Breast epithelium (tissue), 3 donors: ENCODE measurements around the gene RXRB.

Source experiments
- POLR2A ChIP-seq: fragments of 450-650 bp; IDR thresholded peaks from one replicate; pipeline ENCODE4 v1.6.1; 2016; ENCODE audit warnings: antibody characterized with exemption, mild to moderate bottlenecking, moderate library complexity
- POLR2AphosphoS5 ChIP-seq, 3 donors: sonication (generic); formaldehyde crosslinking; IDR thresholded peaks; one replicate each; pipeline ENCODE4 v1.6.1; 2017; ENCODE audit warnings: antibody characterized with exemption in 3 of 3
- TF ChIP-seq, protein P1 (sequence below), 3 donors: fragments of 450-650 bp; IDR thresholded peaks; one replicate each; pipeline ENCODE4 v1.5.1; 2016 to 2017; ENCODE audit warnings: antibody characterized with exemption in 3 of 3, mild to moderate bottlenecking in 3 of 3, moderate library complexity in 3 of 3

DNA sequence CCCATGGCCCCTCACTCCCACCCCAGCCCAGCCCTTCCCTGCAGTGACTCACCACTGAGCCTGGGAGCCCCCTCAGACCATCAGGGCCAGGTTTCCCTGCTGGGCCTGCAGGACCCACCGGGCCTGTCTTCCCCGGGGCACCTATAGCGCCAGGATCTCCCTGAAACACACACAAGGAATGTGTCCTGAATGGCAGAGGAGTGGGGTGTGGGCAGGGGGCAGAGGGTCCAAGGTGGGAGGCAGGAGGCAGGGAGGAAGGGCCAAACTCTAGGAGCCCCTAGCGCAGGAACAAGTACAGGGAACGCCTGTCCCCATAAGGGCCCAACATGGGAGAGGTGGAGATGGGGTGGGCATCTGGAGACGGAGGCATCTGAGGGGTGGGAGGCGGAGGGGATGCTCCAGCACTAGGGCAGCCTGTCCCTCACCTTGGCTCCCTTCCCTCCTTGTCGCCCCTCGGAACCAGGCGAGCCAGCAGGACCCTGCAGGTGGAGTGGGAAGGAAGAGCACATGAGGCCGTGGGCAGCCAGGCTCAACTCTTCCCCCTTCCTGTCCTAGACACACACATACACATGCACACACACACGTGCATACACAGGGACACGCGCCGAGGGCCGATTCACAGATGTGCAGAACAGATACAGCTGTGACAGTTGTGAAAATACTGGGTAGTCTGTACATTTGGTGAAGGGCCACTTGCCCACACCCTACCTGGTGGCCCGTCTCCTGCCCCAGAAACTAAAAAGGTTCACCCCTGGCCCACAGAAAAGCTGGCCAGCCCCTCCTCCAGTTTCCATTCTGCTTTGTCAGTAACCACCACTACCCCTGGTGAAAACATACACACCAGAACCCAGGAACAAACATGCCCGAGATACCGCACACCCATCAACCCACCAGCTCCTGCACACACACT lies 32.8 kb downstream of the RXRB start:
- no peak for TF ChIP-seq POLR2A
- TF ChIP-seq, protein P1, sequence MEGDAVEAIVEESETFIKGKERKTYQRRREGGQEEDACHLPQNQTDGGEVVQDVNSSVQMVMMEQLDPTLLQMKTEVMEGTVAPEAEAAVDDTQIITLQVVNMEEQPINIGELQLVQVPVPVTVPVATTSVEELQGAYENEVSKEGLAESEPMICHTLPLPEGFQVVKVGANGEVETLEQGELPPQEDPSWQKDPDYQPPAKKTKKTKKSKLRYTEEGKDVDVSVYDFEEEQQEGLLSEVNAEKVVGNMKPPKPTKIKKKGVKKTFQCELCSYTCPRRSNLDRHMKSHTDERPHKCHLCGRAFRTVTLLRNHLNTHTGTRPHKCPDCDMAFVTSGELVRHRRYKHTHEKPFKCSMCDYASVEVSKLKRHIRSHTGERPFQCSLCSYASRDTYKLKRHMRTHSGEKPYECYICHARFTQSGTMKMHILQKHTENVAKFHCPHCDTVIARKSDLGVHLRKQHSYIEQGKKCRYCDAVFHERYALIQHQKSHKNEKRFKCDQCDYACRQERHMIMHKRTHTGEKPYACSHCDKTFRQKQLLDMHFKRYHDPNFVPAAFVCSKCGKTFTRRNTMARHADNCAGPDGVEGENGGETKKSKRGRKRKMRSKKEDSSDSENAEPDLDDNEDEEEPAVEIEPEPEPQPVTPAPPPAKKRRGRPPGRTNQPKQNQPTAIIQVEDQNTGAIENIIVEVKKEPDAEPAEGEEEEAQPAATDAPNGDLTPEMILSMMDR (IDR thresholded peaks at IDR 0.05) = no peak
- TF ChIP-seq POLR2AphosphoS5 (IDR thresholded peaks at IDR 0.05) = no peak
